ENCODE results near the gene AGXT2.

- TF ChIP-seq CTCF (IDR thresholded peaks at IDR 0.05) = no peak
- TF ChIP-seq EP300 (IDR thresholded peaks at IDR 0.05) = no peak
These were observed 1.2 kb upstream of the AGXT2 start for GRCh38 chr5:35048910-35049309.
